Heart left ventricle (tissue), 16 donors: Measurements from ENCODE around the gene NOL12. TPM values are rescaled to one million over a fixed set of nuclear protein-coding genes. Genes with fewer than 3 reads are reported as not detected.

Experiments
- ATAC-seq, 4 donors: fragments of 200-7000 bp; cut with Tn5 transposase; one replicate each; pipeline ENCODE4 v1.9.1; 2020 to 2022; ENCODE audit warnings: moderate library complexity in 4 of 4, mild to moderate bottlenecking in 3 of 4, moderate number of reproducible peaks in 1 of 4
- DNase-seq, 5 donors: peaks; one replicate each; pipeline ENCODE4 v3.0.0-alpha.2; 2020
- H3K27ac ChIP-seq, 12 donors: fragments of 200-600 bp; sonication (generic) in 4 of 12; one replicate each; pipeline versions ENCODE4 v1.5.0 to v1.8.0; 2016 to 2022; ENCODE audit warnings: mild to moderate bottlenecking in 2 of 12
- H3K27me3 ChIP-seq, 9 donors: fragments of 200-600 bp; sonication (generic) in 2 of 9; one replicate each; pipeline versions ENCODE4 v1.5.1 to v1.8.0; 2016 to 2022; ENCODE audit warnings: mild to moderate bottlenecking in 3 of 9
- H3K36me3 ChIP-seq, 9 donors: fragments of 200-600 bp; sonication (generic) in 2 of 9; one replicate each; pipeline versions ENCODE4 v1.5.0 to v1.8.0; 2018 to 2022; ENCODE audit warnings: mild to moderate bottlenecking in 2 of 9
- H3K4me1 ChIP-seq, 12 donors: fragments of 200-600 bp; sonication (generic) in 4 of 12; one replicate each; pipeline versions ENCODE4 v1.5.0 to v1.8.0; 2016 to 2022; ENCODE audit warnings: mild to moderate bottlenecking in 3 of 12
- H3K4me3 ChIP-seq, 12 donors: fragments of 200-600 bp; sonication (generic) in 4 of 12; one replicate each; pipeline versions ENCODE4 v1.5.0 to v1.8.0; 2017 to 2022; ENCODE audit warnings: mild to moderate bottlenecking in 9 of 12, moderate library complexity in 4 of 12
- H3K9me3 ChIP-seq, 12 donors: fragments of 200-600 bp; sonication (generic) in 4 of 12; one replicate each; pipeline versions ENCODE4 v1.5.0 to v1.8.0; 2016 to 2022; ENCODE audit warnings: mild to moderate bottlenecking in 1 of 12
- POLR2A ChIP-seq, 2 donors: fragments of 450-650 bp; IDR thresholded peaks; one replicate each; pipeline ENCODE4 v1.6.1; 2017; ENCODE audit warnings: antibody characterized with exemption in 2 of 2, mild to moderate bottlenecking in 2 of 2, moderate library complexity in 2 of 2
- WGBS, 4 donors: extraction: QIAGEN DNeasy Blood & Tissue Kit in 2 of 4; methylation state at CpG; one replicate each; pipeline versions ENCODE4 v1.1.5 to v1.1.7; 2013 to 2018; 5-methylcytosine and 5-hydroxymethylcytosine counted together
- intact Hi-C, 10 donors: fragments of 100-400 bp; cut with DNase I; formaldehyde crosslinking; loops; one replicate each; pipeline versions ENCODE4 v1.11.1 to v1.14.2; 2022
- polyA plus RNA-seq, 2 donors: library from polyadenylated mRNA; stranded (reverse); fragments of 200-250 nt; gene quantifications; one replicate each; pipeline ENCODE4 v1.2.3, GENCODE V29; 2013
- total RNA-seq, 9 donors: library from RNA; depleted of rRNA in 2 of 9; stranded (reverse); fragments of >200 nt in 2 of 9; fragmentation: NEBNext Ultra II Directional in 3 of 9; extraction: Animal tissue kit (Norgen Biotek cat#: 25700) in 3 of 9; gene quantifications; one replicate each; pipeline versions ENCODE4 v1.1.0 to v1.2.4, GENCODE V29; 2016 to 2023
- TF ChIP-seq, protein P1 (sequence below), 12 donors: fragments of 200-600 bp; sonication (generic) in 4 of 12; IDR thresholded peaks; one replicate each; pipeline versions ENCODE4 v1.5.0 to v1.8.0; 2018 to 2022; ENCODE audit warnings: antibody characterized with exemption in 12 of 12, mild to moderate bottlenecking in 5 of 12
- donor health status: ischemic (EF 13 %, LVEDD 7.1; RV severe dilation, severe dysfunction).
- donor health status: healthy with polysubstance abuse.
- donor health status: DM: no; HTN: yes; CAD: no.
- donor health status: DM: no; HTN: no; CAD: no.
- donor health status: ischemic (EF 25% LVEDD 6.9; RV normal size, moderate dysfunction).
- donor health status: ischemic (EF 25% LVEDD 5.7; RV mildly dilated, moderate dysfunction).
- donor health status: healthy.
- donor health status: DM: yes; HTN: yes; CAD: no.
- donor health status: ischemic (EF 35%, LVEDD 5.7; RV mildly dilated, moderate dysfunction).
- donor health status: nonischemic (EF 11% LVEDD 7.7; RV severe dilation, severe dysfunction).
- donor health status: DM: yes; HTN: yes; CAD: no.
- donor health status: PGD.
- donor health status: ischemic (EF 29% LVEDD 5.4; RV normal size, mild dysfunction).
- donor health status: nonischemic (EF 23%, LVEDD 6.1; RV moderate dilation, normal function).

The NOL12 gene
- total and polyA plus RNA-seq, 11 donors, result 8.0 to 29.2 (median 14.3) TPM

DNA sequence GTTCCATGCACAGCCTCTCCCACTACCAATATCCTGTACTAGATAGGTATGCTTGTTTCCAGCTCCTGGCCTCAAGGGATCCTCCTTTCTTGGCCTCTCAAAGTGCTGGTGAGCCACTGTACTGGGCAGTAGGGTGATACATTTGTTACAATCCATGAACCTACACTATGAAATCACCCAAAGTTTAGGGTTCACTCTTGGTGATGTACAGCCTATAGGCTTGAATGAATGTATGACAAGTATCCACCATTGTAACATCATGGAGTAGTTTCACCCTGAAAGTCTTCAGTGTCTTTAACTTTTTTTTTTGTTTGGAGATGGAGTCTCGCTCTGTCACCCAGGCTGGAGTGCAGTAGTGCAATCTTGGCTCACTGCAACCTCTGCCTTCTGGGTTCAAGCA, 42.5 kb downstream of the NOL12 start:
- Histone ChIP-seq H3K4me1 (peaks cover 0 to 44% (median 10%) of the 10 kb centered on the region in 12 donors), H3K36me3 (no peaks in the 10 kb centered on the region), H3K27me3 (no peaks in the 10 kb centered on the region), H3K9me3 (no peaks in the 10 kb centered on the region), H3K4me3 (peak overlapping the region in 1 of 12 donors; percentile 7), H3K27ac (peak overlapping the region in 8 of 12 donors; percentile 18 to 77 (median 59))
- TF ChIP-seq, protein P1, sequence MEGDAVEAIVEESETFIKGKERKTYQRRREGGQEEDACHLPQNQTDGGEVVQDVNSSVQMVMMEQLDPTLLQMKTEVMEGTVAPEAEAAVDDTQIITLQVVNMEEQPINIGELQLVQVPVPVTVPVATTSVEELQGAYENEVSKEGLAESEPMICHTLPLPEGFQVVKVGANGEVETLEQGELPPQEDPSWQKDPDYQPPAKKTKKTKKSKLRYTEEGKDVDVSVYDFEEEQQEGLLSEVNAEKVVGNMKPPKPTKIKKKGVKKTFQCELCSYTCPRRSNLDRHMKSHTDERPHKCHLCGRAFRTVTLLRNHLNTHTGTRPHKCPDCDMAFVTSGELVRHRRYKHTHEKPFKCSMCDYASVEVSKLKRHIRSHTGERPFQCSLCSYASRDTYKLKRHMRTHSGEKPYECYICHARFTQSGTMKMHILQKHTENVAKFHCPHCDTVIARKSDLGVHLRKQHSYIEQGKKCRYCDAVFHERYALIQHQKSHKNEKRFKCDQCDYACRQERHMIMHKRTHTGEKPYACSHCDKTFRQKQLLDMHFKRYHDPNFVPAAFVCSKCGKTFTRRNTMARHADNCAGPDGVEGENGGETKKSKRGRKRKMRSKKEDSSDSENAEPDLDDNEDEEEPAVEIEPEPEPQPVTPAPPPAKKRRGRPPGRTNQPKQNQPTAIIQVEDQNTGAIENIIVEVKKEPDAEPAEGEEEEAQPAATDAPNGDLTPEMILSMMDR (IDR thresholded peaks at IDR 0.05), result no peak
- TF ChIP-seq POLR2A (IDR thresholded peaks at IDR 0.05), result no peak
- DNase-seq (no peak), ATAC-seq (peak in 1 of 4 donors; percentile 30)
- intact Hi-C loops, result no loop called here
- 98 to 100% (median 100%) methylated on average over 1 of the region's 1 CpG for WGBS, 4 donors

DNA sequence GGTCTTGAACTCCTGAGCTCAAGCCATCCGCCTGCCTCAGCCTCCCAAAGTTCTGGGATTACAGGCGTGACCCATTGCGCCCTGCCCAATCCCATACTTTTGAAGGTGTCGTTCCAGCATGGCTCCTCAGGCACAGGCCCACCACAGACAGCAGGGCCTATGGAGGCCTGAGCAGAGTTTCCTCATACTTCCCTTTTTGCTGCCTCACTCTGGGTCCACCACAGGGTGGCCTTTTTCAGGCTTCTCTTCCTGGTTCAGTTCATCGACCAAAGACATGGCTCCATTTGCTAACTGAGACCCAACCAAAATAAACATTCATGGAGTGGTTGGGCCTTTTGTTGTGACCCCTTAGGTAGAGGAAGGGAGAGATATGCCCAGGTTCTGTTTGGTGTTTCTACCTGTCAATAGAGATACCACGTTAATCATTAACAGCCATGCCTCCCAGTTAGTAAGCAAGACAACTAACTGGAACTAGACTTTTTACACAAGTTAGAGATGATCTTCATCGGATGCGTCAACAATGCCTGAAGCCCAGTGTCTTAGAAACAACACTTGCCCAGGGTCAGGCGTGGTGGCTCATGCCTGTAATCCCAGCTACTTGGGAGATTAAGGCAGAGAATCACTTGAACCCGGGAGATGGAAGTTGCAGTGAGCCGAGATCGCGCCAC, 45.8 kb downstream of the NOL12 start:
- WGBS, 4 donors, result 88 to 93% (median 90%) methylated on average over 13 of the region's 13 CpGs
- Histone ChIP-seq H3K9me3 (no peaks in the 10 kb centered on the region), H3K36me3 (no peaks in the 10 kb centered on the region), H3K27ac (peak overlapping the region in 2 of 12 donors; percentile 9 to 82), H3K27me3 (no peaks in the 10 kb centered on the region), H3K4me1 (peaks cover 0 to 37% (median 10%) of the 10 kb centered on the region in 12 donors), H3K4me3 (no peak overlapping the region)
- ATAC-seq, result peak in 1 of 4 donors; percentile 20
- no peak for DNase-seq
- TF ChIP-seq, protein P1 (IDR thresholded peaks at IDR 0.05), result no peak
- TF ChIP-seq POLR2A (IDR thresholded peaks at IDR 0.05), result no peak
- intact Hi-C loops, result loop anchor here in 1 of 10 donors (10.0 kb wide), 1 partner anchor 87 kb away; no protein-coding TSS in a partner anchor

DNA sequence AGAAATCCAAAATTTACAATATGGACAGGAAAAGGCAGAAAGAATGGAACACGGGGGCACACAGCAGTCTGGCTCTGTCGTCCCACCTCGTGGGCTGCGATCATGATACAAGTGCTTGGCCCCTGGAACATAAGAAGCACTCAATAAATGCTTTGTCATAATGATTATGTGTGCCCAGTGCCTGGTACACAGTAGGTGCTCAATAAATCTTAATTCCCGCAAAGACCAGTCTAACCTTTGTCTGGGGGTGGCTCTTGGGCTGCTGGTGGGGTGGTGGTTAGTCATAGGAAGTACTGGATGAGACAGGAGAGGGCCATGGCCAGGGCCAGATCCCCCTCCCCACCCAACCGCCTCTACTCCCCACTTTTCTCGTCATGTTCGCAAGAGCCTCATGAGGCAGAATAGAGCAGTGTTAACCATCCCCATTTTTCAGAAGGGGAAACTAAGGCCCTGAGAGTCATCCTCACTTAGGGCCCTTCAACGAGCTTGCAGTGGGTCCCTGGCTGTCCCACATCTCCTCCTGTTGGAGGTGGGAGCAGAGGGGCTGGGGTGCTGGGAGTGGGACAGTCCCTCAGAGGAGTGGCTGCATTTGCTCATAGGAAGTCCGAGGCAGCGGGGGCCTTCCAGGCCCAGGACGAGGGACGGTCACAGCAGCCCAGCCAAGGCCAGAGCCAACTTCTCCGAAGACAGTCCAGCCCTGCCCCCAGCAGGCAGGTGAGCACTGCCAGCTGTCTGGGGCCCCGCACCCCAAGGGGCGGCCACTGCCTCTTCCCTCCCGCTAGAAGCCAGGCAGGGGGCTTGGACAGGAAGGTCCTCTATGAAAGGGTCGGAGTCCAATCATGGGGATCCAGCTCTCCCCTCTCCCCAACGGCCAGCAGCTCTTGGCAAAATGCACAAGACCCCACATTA, 46.8 kb downstream of the NOL12 start:
- peaks cover 0 to 30% (median 7%) of the 10 kb centered on the region in 12 donors for H3K4me1 ChIP-seq
- intact Hi-C loops, result loop anchor here in 1 of 10 donors (10.0 kb wide), 1 partner anchor 88 kb away; no protein-coding TSS in a partner anchor
- no peak for TF ChIP-seq POLR2A (IDR thresholded peaks at IDR 0.05)
- TF ChIP-seq, protein P1 (IDR thresholded peaks at IDR 0.05), result no peak
- H3K36me3 ChIP-seq, result no peaks in the 10 kb centered on the region
- H3K27me3 ChIP-seq, result no peaks in the 10 kb centered on the region
- no peak overlapping the region for H3K27ac ChIP-seq
- H3K4me3 ChIP-seq, result no peak overlapping the region
- DNase-seq, result no peak
- ATAC-seq, result no peak
- no peaks in the 10 kb centered on the region for H3K9me3 ChIP-seq
- 82 to 87% (median 86%) methylated on average over 19 of the region's 19 CpGs for WGBS, 4 donors
